Caco-2 (cell line): Measurements from ENCODE around the gene CST8. TPM values are rescaled to one million over a fixed set of nuclear protein-coding genes. Genes with fewer than 3 reads are reported as not detected.

Experiments used
- BruUV-seq: library from RNA; stranded (reverse); fragments of 400-500 nt; replicated peaks from 2 replicates; lab custom pipeline; 2021; lab: Mats Ljungman, UMichigan
- CTCF ChIA-PET: fragments of 300-600 bp; sonication (Branson Sonifier 250); formaldehyde crosslinking; loops from one replicate; lab custom pipeline; 2022; ENCODE audit warnings: antibody characterized with exemption; lab: Charles Lee
- POLR2A ChIA-PET: fragments of 300-600 bp; sonication (Branson Sonifier 250); formaldehyde crosslinking; loops from one replicate; lab custom pipeline; 2022; ENCODE audit warnings: antibody characterized with exemption; lab: Charles Lee
- DNase-seq, 2 experiments: peaks; one replicate each; pipeline versions ENCODE4 v3.0.0 to v3.0.0-alpha.2; 2020 to 2022
- H3K27me3 ChIP-seq: replicated peaks from 2 replicates; pipeline ENCODE4 v1.6.0; 2011; ENCODE audit warnings: low read length; ENCODE audit not compliant: control insufficient read depth, insufficient read depth
- H3K36me3 ChIP-seq: 2 replicates; pipeline ENCODE4 v1.5.1; 2011; ENCODE audit warnings: low read length; ENCODE audit not compliant: control insufficient read depth, insufficient read depth
- H3K4me1 ChIP-seq: fragments of 250-450 bp; sonication (Bioruptor Pico); 2 replicates; pipeline ENCODE4 v1.5.1; 2020; ENCODE audit warnings: mild to moderate bottlenecking
- H3K4me3 ChIP-seq: 2 replicates; pipeline ENCODE4 v1.5.1; 2011; ENCODE audit warnings: low read depth, mild to moderate bottlenecking, control low read depth, low read length
- H3K9me3 ChIP-seq: fragments of 250-450 bp; sonication (Bioruptor Pico); 2 replicates; pipeline ENCODE4 v1.5.1; 2020; ENCODE audit warnings: mild to moderate bottlenecking, moderate library complexity
- H3K27ac Mint-ChIP-seq: one replicate; pipeline ENCODE4 v1.8.0; 2022; ENCODE audit warnings: mixed read lengths; ENCODE audit not compliant: unreplicated experiment
- H3K27me3 Mint-ChIP-seq: one replicate; pipeline ENCODE4 v1.8.0; 2022; ENCODE audit warnings: mixed read lengths; ENCODE audit not compliant: insufficient read depth, unreplicated experiment
- H3K36me3 Mint-ChIP-seq: one replicate; pipeline ENCODE4 v1.8.0; 2022; ENCODE audit warnings: mild to moderate bottlenecking, mixed read lengths; ENCODE audit not compliant: insufficient read depth, unreplicated experiment
- H3K4me1 Mint-ChIP-seq: one replicate; pipeline ENCODE4 v1.8.0; 2022; ENCODE audit warnings: low read depth, mixed read lengths; ENCODE audit not compliant: unreplicated experiment
- H3K4me3 Mint-ChIP-seq: one replicate; pipeline ENCODE4 v1.8.0; 2022; ENCODE audit warnings: mild to moderate bottlenecking, moderate library complexity, mixed read lengths; ENCODE audit not compliant: unreplicated experiment
- H3K9me3 Mint-ChIP-seq: one replicate; pipeline ENCODE4 v1.8.0; 2022; ENCODE audit warnings: mixed read lengths; ENCODE audit not compliant: unreplicated experiment
- CTCF ChIP-seq, 2 experiments: fragments of 200-600 bp in 1 of 2; IDR thresholded peaks; 1 replicate in 1 of 2; 2 replicates in 1 of 2; pipeline versions ENCODE4 v1.5.1 to v1.8.0; 2011 to 2022; ENCODE audit warnings: antibody characterized with exemption in 1 of 2, control low read depth in 1 of 2, inconsistent platforms in 1 of 2, low read depth in 1 of 2, low read length in 1 of 2, mild to moderate bottlenecking in 1 of 2, moderate library complexity in 1 of 2; ENCODE audit not compliant: insufficient read depth in 1 of 2, severe bottlenecking in 1 of 2, unreplicated experiment in 1 of 2
- intact Hi-C: fragments of 100-400 bp; cut with micrococcal nuclease; formaldehyde crosslinking; loops from one replicate; pipeline ENCODE4 v1.10.0; 2022; ENCODE audit not compliant: unreplicated experiment
- total RNA-seq: library from RNA; stranded (reverse); gene quantifications from 2 replicates; pipeline ENCODE4 v1.2.3, GENCODE V29; 2022

The CST8 gene
- total RNA-seq, 1 experiment from 2014 or later: not detected

- Mint-ChIP-seq H3K27me3 (no peaks in the 10 kb centered on the region), H3K36me3 (no peaks in the 10 kb centered on the region), H3K4me3 (no peak overlapping the region), H3K4me1 (no peaks in the 10 kb centered on the region), H3K27ac (no peak overlapping the region), H3K9me3 (no peaks in the 10 kb centered on the region)
- no TSS peak for BruUV-seq
- Histone ChIP-seq H3K4me3 (no peak overlapping the region), H3K9me3 (no peaks in the 10 kb centered on the region), H3K36me3 (no peaks in the 10 kb centered on the region), H3K27me3 (no peaks in the 10 kb centered on the region), H3K4me1 (no peaks in the 10 kb centered on the region)
- intact Hi-C loops: no loop called here
- CTCF ChIA-PET: interaction anchor here (0.7 to 1.0 kb wide), 2 partner anchors 59 to 164 kb away, joined by 3 read pairs; no protein-coding TSS in a partner anchor
- DNase-seq: no peak
- POLR2A ChIA-PET: no interaction called here
- no peak for TF ChIP-seq CTCF (IDR thresholded peaks at IDR 0.05; ENCODE audit: insufficient read depth in 1 of 2, low read depth in 1 of 2, low read length in 1 of 2, severe bottlenecking in 1 of 2, unreplicated experiment in 1 of 2)
Measured at GRCh38 chr20:23444859-23445258, 46.1 kb upstream of the CST8 start.

- no TSS peak for BruUV-seq
- Histone ChIP-seq H3K9me3 (no peaks in the 10 kb centered on the region), H3K27me3 (no peaks in the 10 kb centered on the region), H3K4me3 (no peak overlapping the region), H3K36me3 (no peaks in the 10 kb centered on the region), H3K4me1 (no peaks in the 10 kb centered on the region)
- Mint-ChIP-seq H3K4me1 (no peaks in the 10 kb centered on the region), H3K9me3 (no peaks in the 10 kb centered on the region), H3K27ac (no peak overlapping the region), H3K36me3 (no peaks in the 10 kb centered on the region), H3K4me3 (no peak overlapping the region), H3K27me3 (peaks cover under 1% of the 10 kb centered on the region)
- no peak for TF ChIP-seq CTCF (IDR thresholded peaks at IDR 0.05; ENCODE audit: insufficient read depth in 1 of 2, low read depth in 1 of 2, low read length in 1 of 2, severe bottlenecking in 1 of 2, unreplicated experiment in 1 of 2)
- intact Hi-C loops: no loop called here
- no peak for DNase-seq
- CTCF ChIA-PET: interaction anchor here (0.5 to 1.8 kb wide), 4 partner anchors 13 to 204 kb away, joined by 3 to 4 read pairs (median 3); no protein-coding TSS in a partner anchor
- POLR2A ChIA-PET: no interaction called here
Measured at GRCh38 chr20:23445596-23446217, 45.2 kb upstream of the CST8 start.

- DNase-seq: peak; percentile 49 to 50
- BruUV-seq: no TSS peak
- no peaks in the 10 kb centered on the region for H3K9me3 Mint-ChIP-seq
Measured at GRCh38 chr20:23446505-23446904, 44.4 kb upstream of the CST8 start.

More at GRCh38 chr20:23446505-23446904, 44.4 kb upstream of the CST8 start:
- Histone ChIP-seq H3K27me3 (no peaks in the 10 kb centered on the region), H3K9me3 (no peaks in the 10 kb centered on the region), H3K36me3 (no peaks in the 10 kb centered on the region), H3K4me3 (no peak overlapping the region), H3K4me1 (no peaks in the 10 kb centered on the region)
- H3K36me3 Mint-ChIP-seq: no peaks in the 10 kb centered on the region
- CTCF ChIA-PET: interaction anchor here (0.5 to 1.8 kb wide), 3 partner anchors 12 to 37 kb away, joined by 3 to 5 read pairs (median 4); partner anchors contain the start of gene NAPB
- no peak overlapping the region for H3K4me3 Mint-ChIP-seq
- intact Hi-C loops: no loop called here
- peaks cover 4% of the 10 kb centered on the region for H3K27me3 Mint-ChIP-seq
- POLR2A ChIA-PET: no interaction called here
- TF ChIP-seq CTCF (IDR thresholded peaks at IDR 0.05; ENCODE audit: insufficient read depth in 1 of 2, low read depth in 1 of 2, low read length in 1 of 2, severe bottlenecking in 1 of 2, unreplicated experiment in 1 of 2): peak; percentile 34 to 49
- no peak overlapping the region for H3K27ac Mint-ChIP-seq
- H3K4me1 Mint-ChIP-seq: no peaks in the 10 kb centered on the region
